GM19452 (cell line): ENCODE data around the gene ANO1.

Experiments
- ATAC-seq: cut with Tn5 transposase; IDR thresholded peaks from one replicate; pipeline ENCODE4 v1.9.1; 2021; ENCODE audit not compliant: unreplicated experiment

ANO1 gene

GRCh38 chr11:70072861-70073755 lies 5.0 kb upstream of the ANO1 start:
- no peak for ATAC-seq

DNA sequence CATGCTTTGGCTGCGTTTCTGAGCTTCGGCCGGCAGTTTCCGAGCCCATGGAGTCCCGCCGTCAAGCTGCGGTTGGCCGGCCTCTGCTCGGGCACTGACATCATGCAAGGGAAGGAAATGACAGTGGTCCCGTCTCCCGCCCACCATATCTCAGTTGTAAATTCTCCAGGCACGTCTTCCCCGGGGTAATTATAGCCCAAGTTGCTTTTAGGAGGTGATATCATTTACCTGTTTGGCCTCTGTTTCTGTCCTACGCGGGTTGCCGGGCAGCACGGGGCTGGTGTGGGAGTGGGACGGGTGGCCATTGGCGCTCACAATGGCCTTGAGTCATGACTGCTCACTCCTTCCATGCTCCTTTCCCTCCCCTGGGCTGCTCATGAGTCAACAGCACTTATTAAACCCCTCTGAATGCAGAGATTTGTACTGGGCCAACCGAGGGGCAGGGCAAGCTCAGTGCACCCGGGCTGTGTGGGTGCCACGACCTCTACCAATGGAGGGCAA lies 4.2 kb upstream of the ANO1 start:
- no peak for ATAC-seq

- ATAC-seq: no peak
Observed at GRCh38 chr11:70074746-70075145, 3.4 kb upstream of the ANO1 start.

DNA sequence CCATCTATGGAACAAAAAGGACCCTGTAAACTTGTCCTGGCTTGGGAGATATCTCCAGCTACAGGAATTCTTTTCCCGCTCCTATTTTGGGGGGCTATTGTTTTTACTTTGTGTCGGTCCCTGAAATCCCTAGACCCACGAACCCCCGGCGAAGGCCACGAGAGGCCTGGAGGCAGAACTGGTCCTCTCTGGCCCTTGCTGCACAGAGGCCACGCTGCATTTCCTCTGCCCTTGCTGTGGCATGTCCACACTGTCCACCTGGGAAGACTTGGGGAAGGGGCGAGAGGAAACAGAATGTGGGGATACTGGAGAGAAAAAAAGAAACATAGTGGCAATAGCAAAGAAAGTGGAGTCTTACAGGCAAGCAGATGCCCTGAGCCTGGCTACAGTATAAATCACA lies 2.3 kb upstream of the ANO1 start:
- ATAC-seq: no peak

GRCh38 chr11:70076461-70076931 lies 1.6 kb upstream of the ANO1 start:
- ATAC-seq: no peak

- no peak for ATAC-seq
Observed at GRCh38 chr11:70077411-70078094, 564 bp upstream of the ANO1 start.

DNA sequence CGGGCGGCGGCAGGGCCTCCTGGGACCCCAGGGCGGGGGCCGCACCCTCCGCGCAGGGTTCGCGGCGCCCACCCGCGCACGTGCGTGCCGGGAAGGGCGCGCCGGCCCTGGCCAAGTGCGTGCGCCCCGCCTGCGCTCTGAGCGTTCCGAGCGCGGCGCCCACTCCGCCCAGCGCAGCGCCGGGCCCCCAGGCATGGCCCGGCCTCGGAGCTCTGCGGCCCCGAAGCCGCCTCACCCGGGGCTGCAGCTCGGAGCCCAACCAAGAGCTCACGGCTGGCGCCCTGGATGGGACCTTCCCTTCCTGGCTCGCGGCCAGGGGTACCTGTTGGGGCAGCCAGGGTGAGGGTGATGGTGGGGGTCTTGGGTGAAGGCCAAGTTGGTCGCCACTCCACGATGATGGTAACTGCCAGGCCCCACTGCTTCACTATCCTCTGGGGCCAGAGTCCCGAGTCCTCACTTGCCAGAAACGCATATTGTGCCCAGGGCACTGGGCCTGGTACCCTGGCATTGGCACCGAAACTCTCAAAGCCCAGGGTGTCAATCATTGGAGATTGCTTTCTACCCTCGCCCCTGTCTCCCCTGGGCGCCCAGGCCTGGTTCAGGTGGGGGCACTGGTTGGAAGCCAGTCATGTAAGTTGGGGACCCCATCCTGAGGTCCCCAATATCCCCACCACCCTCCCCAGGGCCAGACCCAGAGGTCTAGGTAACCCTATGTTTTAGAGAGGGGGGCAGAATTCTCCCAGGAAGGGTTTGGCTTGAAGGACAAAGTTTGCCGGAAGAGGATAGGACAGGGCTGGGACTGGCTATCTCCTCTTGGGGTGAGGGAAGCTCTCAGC lies 882 bp downstream of the ANO1 start:
- no peak for ATAC-seq

DNA sequence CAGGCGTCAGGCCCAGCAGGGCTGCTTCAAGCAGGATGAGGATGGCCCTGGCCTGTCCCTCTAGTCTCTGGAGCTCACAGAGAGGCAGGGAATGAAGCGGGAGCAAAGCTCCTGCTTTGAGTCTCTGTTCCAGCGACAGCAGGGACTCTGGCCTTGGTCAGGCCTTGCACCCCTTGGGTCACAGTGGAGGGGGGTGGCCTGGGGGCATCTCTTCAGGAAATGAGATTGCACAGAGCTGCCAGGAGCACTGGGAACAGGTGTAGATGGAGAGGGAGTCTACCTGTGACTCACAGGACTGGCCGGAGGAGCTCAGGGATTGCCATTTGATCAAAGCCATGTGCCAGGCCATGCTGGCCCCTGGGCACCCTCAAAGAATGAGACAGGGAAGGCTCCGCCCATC lies 1.6 kb downstream of the ANO1 start:
- ATAC-seq: no peak

DNA sequence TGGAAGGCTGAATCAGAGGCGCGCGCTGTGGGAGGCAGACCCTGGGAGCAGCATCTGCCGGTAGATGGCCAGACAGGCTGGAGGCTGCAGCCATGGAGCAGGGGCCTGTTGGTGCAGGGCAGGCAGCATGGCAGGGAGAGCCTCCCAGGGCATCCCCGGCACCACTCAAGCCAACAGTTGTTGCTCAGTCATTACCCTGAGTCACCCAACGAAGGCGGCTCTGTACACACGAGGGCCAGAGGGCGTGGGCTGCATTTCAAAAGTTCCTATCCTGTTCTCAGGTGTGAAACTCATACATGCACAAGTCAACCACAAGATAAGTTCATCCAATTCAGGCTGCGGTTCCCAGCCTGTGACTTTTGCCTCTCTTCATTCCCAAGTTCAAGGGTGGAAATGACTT lies 2.6 kb downstream of the ANO1 start:
- ATAC-seq: no peak

GRCh38 chr11:70082829-70083228 lies 4.7 kb downstream of the ANO1 start:
- no peak for ATAC-seq

DNA sequence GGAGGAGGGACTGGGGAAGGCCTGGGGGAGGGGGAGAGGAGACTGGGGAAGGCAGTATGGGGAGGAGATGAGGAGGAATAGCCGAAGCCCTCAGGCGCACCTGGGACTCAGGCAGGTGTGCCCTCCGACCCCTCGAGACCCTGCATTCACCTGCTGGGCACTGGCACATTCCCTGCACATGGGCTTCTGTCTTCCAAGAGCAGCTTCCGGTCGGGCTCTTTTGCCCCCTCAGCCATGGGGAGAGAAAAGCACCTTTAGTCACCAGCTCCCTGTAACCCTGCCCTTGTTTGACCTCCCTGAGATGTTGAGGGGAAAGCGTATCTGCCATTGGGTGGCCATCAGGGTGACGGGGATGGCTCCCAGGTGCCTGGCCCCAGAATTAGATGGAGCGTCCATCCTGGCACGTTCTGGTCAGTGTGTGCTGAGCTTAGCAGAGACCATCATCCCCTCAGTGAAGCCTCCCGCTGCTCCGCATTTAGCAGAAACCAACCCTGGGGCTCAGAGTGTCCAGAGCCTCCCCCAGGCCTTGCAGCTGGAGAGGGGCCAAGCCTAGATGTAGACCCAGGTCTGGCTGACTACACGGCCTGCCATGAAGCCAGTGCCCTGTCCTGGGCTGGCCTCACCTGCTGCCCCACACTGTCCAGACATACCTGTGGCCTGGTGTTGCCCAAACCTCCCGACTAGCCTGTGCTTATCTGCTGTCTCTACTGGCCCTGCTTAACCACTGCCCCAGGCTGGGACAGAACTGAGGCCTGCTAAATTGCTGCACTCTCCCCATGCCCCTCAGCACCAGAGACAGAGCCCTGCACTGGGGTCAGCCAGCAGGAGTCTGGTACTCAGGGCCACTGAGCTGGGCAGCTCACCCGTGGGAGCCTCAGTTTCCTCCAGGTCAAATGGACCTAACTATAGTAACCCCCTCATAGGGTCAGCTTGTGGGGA lies 6.2 kb downstream of the ANO1 start:
- ATAC-seq: no peak

- no peak for ATAC-seq
Observed at GRCh38 chr11:70085815-70086769, 8.0 kb downstream of the ANO1 start.

DNA sequence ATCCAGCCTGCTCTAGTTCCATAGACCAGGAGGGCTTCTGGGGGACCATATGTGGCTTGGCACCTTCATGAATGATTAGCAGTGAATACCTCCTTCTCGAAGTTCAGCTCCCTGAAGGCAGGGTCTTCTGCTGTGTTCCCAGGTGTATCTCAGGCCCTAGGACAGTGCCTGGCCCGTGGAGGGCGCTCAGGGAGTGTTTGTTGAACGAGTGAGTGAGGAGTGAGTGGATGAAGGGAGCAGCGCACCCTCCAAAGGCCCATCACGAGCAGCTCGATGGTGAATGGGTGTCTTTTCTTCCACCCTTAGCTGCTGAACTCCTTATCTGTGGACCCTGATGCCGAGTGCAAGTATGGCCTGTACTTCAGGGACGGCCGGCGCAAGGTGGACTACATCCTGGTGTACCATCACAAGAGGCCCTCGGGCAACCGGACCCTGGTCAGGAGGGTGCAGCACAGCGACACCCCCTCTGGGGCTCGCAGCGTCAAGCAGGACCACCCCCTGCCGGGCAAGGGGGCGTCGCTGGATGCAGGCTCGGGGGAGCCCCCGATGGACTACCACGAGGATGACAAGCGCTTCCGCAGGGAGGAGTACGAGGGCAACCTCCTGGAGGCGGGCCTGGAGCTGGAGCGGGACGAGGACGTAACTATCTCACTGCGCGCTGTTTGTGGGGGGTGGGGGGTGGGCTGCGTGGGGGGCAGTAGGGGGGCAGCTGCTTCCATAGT lies 9.5 kb downstream of the ANO1 start:
- no peak for ATAC-seq

- ATAC-seq: no peak
Observed at GRCh38 chr11:70088735-70089250, 10.7 kb downstream of the ANO1 start.

GRCh38 chr11:70089631-70090030 lies 11.5 kb downstream of the ANO1 start:
- no peak for ATAC-seq

GRCh38 chr11:70090961-70091381 lies 12.9 kb downstream of the ANO1 start:
- no peak for ATAC-seq

DNA sequence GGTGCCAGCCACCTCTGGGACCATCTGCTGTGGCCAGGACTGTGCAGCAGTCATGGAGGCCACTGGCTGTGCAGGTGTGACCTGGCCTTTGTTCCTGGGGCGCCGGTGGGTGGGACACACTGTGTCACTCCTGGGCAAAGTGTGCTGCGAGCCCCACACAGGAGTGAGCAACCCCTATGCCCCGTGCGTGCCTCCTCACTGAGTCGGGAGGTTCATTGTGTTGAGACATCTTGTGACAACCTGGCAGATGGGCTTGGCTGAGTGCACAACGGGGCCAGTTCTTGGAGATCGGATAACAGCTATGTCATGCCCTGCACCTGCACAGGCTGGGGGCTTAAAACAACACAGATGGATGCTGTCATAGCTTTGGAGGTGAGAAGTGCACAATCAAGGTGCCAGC lies 13.5 kb downstream of the ANO1 start:
- no peak for ATAC-seq
